ENCODE results near the gene RANBP3L. TPM values are rescaled to one million over a fixed set of nuclear protein-coding genes. Genes with fewer than 3 reads are reported as not detected.

RANBP3L gene
- total and polyA plus RNA-seq, 9 of the 15 experiments (the other 6 are each of a cell fraction or from before 2014, with no cell fraction given): 0.01 to 0.06 TPM; not detected in 7

- TF ChIP-seq EWSR1 (IDR thresholded peaks at IDR 0.05; ENCODE audit: borderline replicate concordance, low read depth, partially characterized antibody) (no peak), DEAF1 (CRISPR knock-in tag; IDR thresholded peaks at IDR 0.05) (no peak), POLR3A (IDR thresholded peaks at IDR 0.05; ENCODE audit: borderline replicate concordance, extremely low read depth, insufficient read depth, insufficient read length) (no peak), POLR2AphosphoS5 (IDR thresholded peaks at IDR 0.05; ENCODE audit: control insufficient read depth, insufficient read depth, low read depth, low read length) (no peak), HDAC1 (IDR thresholded peaks at IDR 0.05) (no peak), TFAM (CRISPR knock-in tag; conservative IDR thresholded peaks at IDR 0.05) (no peak), ZNF79 (CRISPR knock-in tag; IDR thresholded peaks at IDR 0.05; ENCODE audit: low read depth) (no peak), L3MBTL2 (IDR thresholded peaks at IDR 0.05) (no peak), CBX5 (IDR thresholded peaks at IDR 0.05; ENCODE audit: borderline replicate concordance, low read depth) (no peak), ZNF277 (CRISPR knock-in tag; IDR thresholded peaks at IDR 0.05; ENCODE audit: borderline replicate concordance) (no peak), COPS2 (conservative IDR thresholded peaks at IDR 0.05) (no peak), CBFB (CRISPR knock-in tag; IDR thresholded peaks at IDR 0.05) (no peak), FUS (optimal IDR thresholded peaks at IDR 0.05; ENCODE audit: low read depth, low read length) (no peak), TGIF2 (CRISPR knock-in tag; IDR thresholded peaks at IDR 0.05) (no peak)
Measured at GRCh38 chr5:36276864-36277263, 24.8 kb downstream of the RANBP3L start (continued).

Measured in K562 (cell line).